AG08395 (cell line): Measurements from ENCODE around the gene HDAC9.

Experiments used
- DNase-seq: peaks from one replicate; pipeline ENCODE4 v3.0.0; 2012; ENCODE audit warnings: mixed read lengths, low spot score

The HDAC9 gene

DNA sequence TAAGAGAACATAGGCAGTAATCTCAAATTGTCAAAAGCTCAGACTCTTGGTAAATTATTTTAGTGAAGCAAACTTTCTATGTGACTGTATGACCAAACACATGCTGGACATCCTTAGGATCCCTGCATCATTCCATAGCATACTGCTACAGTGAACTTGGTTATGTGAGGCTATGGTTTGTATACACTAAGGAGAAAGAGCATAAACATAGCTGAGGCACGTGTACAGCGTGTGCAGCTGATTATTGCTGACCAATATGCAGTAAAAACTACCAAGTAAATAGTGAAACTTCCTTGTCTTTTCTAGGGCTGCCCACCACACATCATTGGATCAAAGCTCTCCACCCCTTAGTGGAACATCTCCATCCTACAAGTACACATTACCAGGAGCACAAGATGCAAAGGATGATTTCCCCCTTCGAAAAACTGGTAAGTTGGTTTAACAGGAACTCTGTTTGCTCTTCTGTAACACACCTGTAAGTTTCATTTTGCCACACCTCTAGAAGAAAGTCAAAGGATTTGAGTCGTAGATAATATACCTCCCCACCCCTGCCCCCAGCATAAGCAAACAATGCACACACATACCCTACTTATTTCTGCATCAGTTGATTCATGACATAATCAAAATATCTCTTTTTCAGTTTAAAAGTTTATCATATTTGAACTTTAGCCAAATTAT lies 98.2 kb downstream of the HDAC9 start:
- DNase-seq, result no peak

DNA sequence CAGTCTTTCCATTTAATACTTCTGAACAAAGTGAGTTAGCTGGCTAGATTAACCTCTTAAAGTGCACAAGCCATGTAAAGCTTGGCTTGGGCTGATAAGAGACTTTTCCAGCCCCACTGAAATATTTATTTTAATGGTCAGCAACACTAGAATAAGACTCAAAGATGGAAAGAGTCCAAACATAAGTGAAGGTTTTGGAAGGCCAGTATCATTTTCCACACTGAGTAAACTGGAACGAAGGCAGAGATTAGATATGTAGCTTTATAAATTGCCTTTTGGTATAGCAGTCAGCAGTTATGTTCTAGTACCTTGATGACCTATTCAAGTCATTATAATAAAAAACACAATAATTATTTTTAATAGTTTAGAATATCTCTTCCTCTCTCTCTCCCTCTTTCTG lies 102.2 kb downstream of the HDAC9 start:
- DNase-seq, result no peak

DNA sequence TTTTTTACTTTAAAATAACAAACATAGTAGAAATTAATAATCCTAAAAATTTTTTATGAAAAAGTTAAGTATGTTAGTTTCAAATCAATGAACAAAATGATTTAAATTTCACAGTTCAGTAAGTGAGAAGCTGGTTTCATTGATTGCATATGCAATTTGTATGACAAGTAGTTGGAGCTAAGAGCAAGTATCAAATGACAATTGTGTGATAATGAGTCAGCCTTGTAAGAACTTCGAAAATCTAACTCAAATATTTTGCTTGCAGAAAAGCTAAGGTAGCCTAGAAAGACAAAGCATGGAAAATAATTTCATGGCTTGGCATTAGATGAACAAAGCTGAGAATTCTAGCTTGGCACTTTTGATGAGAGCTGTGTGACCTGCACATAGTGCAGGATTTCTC lies 111.5 kb downstream of the HDAC9 start:
- no peak for DNase-seq

DNA sequence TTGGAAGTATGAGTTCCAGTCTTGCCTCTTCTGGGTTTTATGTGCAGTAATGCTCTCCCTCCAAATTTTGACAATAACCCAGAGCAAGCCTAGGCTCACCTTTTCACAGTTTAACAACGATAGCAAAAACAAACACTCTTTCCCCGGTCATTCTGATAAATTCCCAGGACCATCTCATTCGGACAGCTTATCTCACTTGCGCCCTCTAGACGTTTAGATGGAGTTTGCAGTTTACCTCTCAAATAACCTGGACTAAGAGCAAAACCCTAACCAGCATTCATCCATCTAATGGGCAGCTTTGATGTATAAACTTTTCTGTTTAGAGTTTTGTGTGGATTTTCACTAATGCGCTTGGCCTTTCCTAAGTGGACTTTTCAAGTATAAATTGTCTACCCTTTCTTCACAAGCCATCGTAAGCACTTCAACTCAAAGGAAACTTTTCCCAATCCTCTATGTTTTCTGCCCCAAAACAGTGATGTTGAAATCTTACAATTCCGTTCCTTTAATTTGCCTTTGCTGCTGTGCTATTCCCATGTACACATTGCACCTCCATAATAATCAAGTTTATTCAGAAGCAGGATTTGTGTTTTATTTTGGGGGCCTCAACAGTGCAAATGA lies 114.9 kb downstream of the HDAC9 start:
- peak; percentile 3 for DNase-seq

DNA sequence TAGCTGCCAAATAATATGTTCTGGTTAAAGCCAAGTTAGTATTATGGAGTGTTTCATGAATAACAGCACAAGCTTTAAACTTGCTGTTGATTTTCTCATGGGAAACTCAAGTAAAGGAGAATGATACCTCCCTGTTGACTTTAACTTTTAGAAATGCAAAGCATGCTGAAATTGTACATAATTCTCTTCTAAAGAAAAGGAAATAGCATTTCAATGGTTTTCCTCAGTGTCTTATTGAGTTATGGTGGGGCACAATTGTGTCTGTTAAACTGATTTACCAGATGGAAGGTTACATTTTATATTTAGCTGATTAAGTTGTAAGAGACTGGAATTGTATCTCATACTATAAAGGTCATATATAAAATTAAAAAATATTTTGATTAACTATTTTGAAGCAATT lies 119.3 kb downstream of the HDAC9 start:
- no peak for DNase-seq

DNA sequence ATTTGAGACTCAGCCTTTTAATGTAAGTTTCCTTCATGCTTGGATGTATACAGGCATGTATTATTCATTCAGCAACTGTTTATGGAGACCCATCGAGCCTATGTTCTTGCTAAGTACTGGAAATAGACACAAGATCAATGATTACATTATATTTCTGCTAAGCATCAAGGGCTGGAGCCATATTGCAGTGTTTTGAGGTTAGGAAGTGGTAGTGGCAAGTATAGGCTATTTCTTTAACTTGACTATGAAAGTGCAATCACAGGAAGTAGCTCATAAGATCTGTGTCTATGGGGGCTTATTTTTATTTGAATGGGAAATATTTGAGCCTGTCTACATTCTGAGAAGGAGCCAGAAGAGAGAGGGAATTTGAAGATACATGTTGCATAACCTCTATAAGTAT lies 123.8 kb downstream of the HDAC9 start:
- DNase-seq, result no peak

DNA sequence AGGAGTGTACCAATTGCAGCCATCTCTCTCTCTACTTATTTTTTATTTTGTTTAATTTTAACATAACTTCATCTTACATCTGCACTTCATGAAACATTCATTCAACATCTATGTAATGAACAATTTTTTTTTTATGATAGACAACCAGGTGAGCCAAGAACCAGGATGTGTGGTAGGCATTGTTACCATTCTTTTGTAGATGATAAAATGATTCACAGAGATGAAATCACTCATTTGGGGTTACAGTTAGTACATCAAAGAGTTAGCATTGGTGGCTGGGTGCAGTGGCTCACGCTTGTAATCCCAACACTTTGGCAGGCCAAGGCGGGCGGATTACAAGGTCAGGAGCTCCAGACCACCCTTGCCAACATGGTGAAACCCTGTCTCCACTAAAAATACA lies 127.8 kb downstream of the HDAC9 start:
- DNase-seq, result no peak

DNA sequence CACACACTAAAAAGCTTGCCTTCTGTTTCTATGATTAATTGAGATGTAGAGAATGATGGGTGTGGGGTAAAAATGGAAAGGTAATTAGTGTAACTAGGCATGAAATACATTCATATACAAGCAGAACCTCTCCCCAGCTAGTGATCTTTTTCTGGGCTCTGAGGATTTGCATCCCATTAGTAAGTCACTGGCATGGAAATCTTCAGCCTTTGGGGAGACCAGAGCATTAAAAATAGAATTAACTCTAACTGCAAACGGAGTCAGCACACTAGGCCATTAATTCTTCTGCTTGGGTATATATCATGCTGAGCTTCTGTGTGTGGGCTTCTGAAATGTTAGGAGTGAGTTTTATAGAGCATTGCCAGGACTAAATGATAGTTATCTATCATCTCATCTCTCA lies 128.9 kb downstream of the HDAC9 start:
- DNase-seq, result no peak

DNA sequence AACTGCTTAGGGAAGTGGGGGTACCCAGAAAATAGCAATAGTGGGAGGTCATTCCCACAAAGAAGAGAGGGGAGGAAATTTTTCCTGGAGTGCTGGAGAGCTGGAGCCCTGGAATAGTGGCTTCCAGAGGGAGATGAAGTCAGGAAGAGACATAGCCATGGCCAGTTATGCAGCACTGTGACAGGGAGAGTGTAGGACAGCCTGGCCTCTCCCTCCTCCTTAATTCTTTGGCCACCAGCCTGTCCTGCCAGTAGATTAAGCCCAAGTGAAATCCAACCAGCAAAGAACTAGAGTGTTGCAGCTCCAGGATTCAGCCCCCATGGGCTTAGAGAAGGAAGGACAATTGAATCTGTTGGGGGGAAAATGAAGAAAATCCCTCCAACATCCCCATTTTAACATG lies 130.5 kb downstream of the HDAC9 start:
- no peak for DNase-seq

DNA sequence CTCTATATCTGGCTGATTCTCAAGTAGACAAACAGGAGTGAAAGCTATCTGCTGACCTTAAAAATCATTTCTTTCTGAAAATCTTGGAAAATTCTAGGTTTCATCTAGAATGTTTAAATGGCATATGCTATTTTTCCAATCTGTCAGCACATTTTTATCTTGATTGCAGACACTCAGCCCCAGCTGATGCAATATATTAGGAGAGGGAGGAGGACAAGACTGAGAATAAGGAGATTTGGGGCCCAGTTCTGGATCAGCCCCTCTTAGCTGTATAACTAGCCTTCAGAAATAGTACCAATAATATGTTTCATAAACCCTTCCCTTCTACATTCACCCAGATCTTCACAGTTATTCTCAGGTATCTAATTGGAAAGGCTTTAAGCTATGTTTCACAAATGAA lies 131.2 kb downstream of the HDAC9 start:
- DNase-seq, result no peak

DNA sequence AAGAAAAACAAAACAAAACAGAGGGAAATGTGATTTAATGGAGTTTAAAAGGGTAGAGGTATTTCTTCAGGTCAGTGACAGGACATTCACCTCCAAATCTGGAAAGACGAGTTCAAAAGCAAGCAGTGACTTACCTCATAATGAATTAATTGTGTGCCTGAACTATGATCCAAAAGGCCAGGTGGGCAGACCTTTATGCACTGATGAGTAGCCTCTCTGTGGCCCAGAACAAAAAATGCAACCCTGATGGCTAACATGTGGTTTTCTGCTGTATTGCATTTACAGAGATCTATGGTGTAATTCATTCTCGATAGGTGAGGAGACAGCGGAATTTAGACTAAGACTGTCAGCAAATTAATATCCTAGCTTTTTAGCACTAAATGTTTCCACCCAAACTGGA lies 142.0 kb downstream of the HDAC9 start:
- no peak for DNase-seq

DNA sequence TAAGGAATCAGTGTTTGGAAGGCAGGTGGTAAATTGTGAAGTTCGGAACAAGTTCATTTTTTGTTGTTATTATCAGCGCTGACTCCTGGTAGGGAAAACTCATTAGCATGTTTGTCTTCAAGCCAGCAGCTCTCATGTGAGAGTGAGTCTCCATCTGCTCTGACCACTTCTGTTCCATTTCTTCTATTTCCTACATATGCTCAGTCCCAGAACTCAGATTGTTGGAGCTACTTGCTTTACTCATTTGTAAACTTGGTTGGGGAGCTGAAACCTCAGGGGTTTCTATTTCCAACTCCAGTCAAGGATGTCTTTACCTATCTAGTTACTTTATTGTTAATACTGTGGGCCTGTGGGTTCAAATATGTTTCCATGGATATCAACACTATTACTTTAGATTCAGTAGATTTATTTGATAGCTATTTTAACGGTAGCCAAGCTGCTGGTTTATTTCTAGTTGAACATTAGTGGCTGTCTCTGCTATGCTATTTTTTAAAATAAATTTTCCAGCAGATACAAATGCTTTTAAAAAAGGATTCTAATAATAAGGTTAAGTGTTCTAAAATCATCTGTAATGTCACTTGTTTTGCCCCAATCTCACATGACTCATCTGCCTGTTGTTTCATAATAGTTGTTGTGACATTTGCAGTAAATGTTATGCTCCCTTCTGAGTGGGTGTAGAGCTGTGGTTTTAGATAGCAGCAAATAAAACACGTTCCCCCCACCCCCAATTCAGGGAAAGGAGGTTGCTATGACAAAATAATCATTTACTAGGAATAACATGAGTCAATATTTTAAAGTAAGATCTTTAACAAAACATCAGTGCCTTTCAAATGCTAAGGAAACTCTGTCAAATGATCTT lies 143.3 kb downstream of the HDAC9 start:
- peak; percentile 64 for DNase-seq

DNA sequence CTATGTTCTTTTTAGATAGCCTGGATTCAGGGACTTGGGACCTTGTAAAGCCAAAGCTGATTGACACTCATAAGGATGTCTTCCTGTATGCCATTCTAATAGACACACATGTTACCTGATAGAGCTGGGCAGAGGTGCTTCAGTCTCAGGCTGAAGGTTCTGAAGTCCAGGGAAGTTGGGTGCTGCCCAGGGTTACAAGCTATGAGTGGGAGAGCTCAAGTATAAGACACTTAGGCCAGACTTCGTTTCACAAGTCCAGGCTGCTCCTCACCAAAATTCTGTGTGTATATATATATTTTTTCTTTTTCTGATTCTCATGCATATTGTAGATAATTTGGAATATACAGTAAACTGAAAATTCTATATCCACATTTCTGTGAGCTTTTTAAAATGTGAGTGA lies 144.2 kb downstream of the HDAC9 start:
- DNase-seq, result no peak

DNA sequence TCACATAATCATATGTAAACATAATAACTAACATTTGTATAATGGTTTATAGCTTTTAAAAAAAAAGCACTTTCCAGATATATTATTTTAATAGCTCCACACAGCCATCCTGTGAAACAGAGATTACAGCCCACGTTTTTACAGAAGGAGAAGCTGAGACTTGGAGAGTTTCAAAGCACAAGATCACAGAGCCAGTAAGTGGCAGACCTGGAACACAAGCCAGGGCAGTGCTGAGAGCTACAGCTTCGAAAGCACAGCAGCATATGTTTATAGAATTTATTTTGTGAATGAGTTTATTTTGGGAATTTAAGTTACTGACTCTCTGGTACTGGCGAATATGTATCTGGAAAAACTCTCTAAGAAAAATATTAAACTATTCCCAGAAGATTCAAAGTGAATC lies 149.4 kb downstream of the HDAC9 start:
- no peak for DNase-seq

DNA sequence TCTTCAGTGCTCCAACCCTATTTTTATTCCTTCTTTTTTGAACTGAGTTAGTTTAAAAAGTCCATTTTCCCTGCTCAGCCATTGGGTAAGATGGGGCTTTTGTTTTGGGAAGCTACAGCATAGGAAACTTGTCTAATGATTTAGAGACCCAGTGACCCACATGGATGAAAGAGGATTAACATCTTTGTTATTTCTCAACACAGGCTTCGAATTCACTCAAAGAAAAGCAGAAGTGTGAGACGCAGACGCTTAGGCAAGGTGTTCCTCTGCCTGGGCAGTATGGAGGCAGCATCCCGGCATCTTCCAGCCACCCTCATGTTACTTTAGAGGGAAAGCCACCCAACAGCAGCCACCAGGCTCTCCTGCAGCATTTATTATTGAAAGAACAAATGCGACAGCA lies 152.0 kb downstream of the HDAC9 start:
- no peak for DNase-seq

DNA sequence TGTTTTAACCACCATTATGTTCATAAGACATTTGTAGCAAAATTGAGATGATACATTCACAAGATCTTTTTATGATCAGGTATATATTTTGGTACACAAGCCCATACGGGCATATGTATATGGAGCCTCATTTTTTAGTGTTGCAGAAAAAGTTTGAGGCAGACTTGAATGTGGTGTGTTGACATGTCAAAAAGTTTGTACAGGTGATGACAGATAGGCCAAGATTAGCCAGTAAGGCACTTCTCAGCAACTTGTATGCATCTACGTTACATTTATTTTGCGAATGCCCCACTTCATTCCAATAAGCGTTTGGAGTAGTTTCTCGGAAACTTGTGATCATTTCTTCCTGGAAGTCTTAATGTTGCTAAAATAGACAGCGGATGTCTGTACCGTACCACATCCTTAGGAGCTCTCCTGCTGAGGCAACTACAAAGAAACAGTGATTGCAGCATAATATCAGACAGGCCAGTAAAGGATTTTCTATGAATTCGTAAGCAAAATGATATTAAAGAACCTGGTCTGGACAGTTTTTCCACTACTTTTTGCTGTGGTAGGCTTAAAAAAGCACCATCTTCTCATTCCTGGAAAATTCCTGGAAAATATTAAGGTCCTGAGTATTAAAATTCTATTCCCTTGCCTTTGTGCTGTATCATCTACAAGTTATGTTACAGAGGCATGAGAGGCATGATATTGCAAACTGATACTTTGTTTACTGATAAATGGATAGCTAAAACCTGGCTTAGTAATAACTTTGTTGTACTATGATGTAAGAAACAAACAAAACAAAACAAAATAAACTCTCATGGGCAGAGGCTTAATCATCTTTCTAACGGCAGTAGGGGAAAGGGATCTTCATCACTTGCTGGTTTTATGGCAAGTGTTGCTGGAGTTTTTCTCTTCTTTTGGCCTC lies 153.6 kb downstream of the HDAC9 start:
- no peak for DNase-seq

DNA sequence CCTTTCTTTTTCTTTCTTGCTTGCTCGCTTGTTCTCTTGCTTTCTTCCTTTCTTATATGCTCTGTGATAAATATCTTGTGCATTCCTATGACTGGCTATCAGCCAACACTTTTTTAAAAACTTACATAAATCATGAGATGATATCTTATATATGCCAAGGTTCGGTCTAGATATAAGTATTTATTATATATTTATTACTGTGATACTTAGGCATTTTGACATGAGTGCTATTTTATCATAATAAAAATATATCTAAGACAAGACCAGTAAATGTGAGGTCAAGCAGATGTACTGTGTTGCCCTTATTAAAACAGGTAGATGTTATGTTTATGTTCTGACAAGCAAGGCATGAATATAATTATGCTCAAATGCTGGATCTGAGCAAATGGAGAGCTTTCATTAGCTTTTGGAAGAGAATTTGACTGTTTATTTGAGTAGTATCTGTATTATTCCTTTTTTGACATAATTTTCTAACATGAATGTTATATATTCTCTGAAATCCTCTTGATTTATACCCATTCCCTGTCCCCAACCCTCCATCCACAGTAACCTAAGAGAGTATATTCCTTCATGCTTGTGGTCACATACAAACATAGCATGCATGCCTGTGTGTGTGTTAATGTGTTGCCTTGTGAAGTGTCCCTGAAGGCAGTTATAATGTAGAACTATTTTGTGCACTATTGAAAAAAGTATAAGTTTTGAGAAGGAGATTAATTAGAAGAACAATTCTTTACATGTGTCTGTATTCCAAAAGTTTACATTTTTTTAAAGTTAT lies 158.0 kb downstream of the HDAC9 start:
- DNase-seq, result no peak

DNA sequence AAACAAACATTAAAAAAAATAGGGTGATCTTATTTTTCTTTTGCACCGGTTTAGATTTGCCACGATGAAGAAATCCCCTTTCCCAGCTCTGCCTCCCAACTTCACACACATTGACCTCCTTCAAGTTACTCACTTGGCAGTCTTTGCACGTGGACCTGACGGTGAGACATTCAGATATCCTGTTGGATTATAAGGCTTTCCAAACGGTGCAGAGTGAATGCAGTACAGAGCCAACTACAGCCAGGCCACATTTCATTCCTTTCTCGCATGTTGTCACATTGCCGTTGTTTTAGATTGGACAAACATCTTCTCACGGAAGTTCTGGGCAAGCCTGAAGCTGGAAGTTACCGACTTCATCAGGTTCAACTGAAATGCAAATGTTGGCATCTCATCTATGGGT lies 159.2 kb downstream of the HDAC9 start:
- DNase-seq, result no peak

DNA sequence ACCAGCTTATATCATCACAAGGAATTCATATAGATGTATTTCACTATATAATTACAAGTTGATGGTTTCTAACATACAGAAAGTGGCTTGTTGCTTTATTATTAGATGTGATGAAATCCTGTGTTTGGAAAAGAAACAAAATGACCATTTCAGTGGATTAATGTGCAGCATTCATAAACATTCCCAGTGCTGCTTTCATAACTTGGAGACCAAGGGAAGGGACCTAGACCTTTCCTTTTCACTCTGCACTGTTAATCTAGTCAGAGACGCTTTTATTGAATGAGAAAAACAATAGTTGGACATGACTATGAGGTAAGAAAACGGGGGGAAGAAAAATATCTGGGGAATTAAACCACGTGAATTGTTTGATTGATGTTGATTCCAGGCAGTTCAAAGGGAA lies 160.0 kb downstream of the HDAC9 start:
- DNase-seq, result no peak

DNA sequence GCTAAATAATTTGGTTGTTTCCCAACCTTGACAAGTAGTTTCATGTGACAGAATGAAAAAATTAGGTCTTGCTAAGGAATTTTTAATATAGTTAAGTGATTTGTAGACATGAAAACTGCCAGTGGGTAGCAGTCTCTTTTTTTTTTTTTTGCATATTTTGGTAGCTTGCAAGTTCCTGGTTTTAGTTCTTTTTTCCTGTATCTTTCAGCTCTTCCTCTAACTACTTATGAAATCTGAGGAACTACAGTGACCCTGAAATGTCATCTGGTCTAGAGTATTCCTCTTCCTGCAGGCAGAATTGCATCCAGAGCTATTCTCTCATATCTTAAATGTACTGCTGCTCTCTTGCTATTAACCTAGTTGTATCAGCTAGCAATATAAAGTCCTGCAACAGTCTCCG lies 160.4 kb downstream of the HDAC9 start:
- no peak for DNase-seq

DNA sequence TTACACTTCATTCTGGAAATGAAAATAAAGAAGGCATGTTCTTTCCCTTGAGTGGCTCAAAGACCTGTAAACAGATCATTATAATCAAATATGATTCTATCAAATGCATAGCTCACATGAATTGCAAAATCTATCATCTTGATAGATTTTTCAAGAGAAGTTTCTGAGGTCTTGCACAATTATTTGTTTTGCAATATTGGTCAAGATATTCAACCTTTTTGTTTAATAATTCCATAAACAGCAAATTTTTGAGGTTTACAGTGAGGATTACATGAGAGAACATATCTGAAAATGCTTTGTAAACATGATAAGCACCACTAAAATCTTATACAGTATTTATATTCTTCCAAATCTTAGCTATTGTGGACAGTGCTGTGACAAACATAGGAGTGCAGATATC lies 160.8 kb downstream of the HDAC9 start:
- no peak for DNase-seq

DNA sequence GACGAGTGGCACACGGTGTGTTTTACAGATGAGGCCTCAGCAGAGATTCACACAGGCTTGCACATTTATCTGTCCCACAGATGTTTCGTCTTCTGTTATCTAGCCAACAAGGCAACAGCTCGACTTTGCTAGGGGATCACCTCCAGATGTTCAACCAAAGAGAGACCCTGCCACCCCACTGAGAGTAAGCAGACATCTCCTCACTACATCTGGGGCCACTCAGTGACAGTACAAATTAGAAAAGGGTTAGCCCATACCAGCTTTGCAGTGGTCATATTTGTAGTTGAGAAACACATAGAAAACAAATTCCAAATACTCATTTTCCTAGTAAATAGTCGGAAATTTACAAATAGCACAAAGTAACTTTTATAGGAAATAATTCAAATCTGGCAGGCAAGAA lies 164.2 kb downstream of the HDAC9 start:
- peak; percentile 27 for DNase-seq
